ENCODE results near the gene RAB11FIP5. TPM values are rescaled to one million over a fixed set of nuclear protein-coding genes. Genes with fewer than 3 reads are reported as not detected.

RAB11FIP5 gene
- total RNA-seq, 1 donor from 2014 or later = 33.1 TPM

DNA sequence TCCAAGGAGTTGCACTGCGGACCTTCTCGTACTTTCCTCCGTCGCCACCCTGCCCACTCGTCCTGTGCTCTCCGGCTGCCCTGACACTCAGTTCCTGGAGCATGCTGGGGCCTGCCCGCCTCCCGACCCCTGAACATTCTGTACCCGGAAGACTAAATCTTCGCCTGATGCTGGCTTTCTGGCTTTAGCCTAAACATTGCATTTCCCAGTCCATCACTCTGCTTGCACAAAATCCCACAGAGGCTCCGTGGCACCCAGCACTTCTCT, 40.7 kb downstream of the RAB11FIP5 start:
- Histone ChIP-seq H3K27ac (peak overlapping the region; percentile 94), H3K4me3 (peak overlapping the region; percentile 92 to 96), H3K9me3 (no peaks in the 10 kb centered on the region), H3K36me3 (no peaks in the 10 kb centered on the region), H3K27me3 (no peaks in the 10 kb centered on the region), H3K4me1 (peaks cover 35% of the 10 kb centered on the region)
- intact Hi-C loops (cut with DNase I) = loop anchor here (5.0 kb wide), 1 partner anchor 40 kb away; the partner anchor contains the start of gene RAB11FIP5
- peak in 1 of 2 donors; percentile 93 for DNase-seq (ENCODE audit: extremely low spot score in 2 of 2)
- no peak for TF ChIP-seq POLR2A (IDR thresholded peaks at IDR 0.05)
- TF ChIP-seq POLR2AphosphoS5 (IDR thresholded peaks at IDR 0.05; ENCODE audit: insufficient read depth in 1 of 2, low read depth in 1 of 2) = no peak
- no peak for TF ChIP-seq CTCF (IDR thresholded peaks at IDR 0.05)

DNA sequence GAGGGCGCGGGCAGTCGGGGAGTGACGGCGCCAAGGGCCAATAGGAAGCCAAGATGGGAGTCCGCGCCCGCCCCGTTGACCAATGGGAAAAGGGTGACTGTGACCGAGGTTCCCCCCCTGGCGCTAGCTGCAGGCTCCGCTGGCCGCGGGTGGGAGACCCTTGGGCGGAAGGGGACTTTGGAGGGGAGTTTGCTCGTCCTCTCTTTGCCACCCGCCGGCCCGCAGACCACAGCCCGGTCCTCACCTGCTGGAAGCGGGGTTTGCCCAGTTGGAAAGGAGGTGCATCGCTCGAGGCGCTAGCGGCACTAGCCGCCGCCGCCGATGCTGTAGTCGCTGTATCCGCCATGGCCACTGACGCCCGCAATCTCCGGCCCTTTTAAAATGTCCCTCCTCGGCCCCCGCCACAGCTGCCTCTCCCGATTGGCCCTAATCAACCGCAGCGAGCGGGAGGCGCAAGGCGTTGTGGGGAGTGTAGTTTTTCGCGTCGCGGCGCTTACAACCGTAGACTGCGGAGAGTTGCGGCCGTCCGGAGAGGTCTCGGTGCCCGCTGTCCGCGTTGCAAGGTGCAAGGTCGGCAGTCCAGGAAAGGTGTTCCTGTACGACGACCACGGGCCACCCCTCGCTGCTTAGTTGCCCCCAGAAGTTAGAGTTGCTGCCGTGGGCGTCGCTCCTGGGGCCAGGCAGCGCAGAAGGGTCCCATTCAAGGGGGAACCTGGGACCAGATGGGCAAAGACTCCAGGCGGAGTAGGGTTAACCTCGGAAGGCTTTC, 41.2 kb downstream of the RAB11FIP5 start, which contains the start of gene SFXN5:
Gene SFXN5 (minus strand): TSS at position 353 of the 769 bp plus-strand sequence. CDS start 7 bp downstream, at position 346.
- intact Hi-C loops (cut with DNase I) = loop anchor here (5.0 kb wide), 1 partner anchor 41 kb away; the partner anchor contains the start of gene RAB11FIP5
- Histone ChIP-seq H3K27ac (peak within 1 kb of the TSS; percentile 94), H3K9me3 (no peaks in the 10 kb centered on the region), H3K27me3 (no peaks in the 10 kb centered on the region), H3K36me3 (no peaks in the 10 kb centered on the region), H3K4me3 (peak within 1 kb of the TSS; percentile 92 to 96), H3K4me1 (peaks cover 35% of the 10 kb centered on the region)
- no peak for TF ChIP-seq CTCF (IDR thresholded peaks at IDR 0.05)
- TF ChIP-seq POLR2A (IDR thresholded peaks at IDR 0.05) = no peak
- TF ChIP-seq POLR2AphosphoS5 (IDR thresholded peaks at IDR 0.05; ENCODE audit: insufficient read depth in 1 of 2, low read depth in 1 of 2) = peak; percentile 58 to 92
- DNase-seq (ENCODE audit: extremely low spot score in 2 of 2) = peak in 1 of 2 donors; percentile 97

DNA sequence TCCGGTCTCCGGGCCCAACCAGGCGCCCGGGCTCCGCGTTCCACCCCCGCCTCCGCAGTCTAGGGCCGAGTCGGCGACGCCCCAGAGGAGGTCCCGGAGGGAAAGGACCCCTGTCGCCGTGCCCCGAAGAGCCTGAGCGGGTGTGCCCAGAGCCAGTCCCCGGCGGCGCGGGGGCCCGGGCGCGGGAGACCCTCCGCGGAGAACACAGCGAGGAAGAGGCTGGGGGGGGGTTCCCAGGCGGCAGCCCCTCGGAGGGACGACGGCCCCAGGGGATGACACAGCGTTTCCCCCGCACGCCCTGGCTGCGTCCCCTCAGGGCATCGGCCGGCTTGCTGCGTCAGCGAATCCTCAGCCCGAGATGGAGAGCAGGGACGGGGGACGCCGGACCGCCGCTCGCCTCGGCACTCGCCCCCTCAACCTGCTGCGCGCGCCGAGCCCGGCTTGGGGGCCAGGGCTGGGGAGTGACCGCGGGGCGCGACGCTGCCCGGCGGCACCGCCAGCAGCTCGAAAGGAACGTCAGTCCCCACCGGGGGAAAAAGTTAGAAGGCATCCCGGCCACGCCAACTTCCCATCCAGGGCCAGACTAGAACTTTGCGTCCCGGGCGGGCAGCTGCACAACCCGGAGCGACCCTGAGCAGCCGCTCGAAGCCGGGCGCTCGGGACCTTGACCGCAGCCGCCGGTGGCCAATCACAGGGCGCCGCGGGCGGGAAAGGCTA, 41.9 kb downstream of the RAB11FIP5 start:
- Histone ChIP-seq H3K27ac (peak overlapping the region; percentile 94), H3K4me1 (peaks cover 35% of the 10 kb centered on the region), H3K9me3 (no peaks in the 10 kb centered on the region), H3K4me3 (peak overlapping the region; percentile 92 to 96), H3K27me3 (no peaks in the 10 kb centered on the region), H3K36me3 (no peaks in the 10 kb centered on the region)
- peak in 1 of 2 donors; percentile 84 for DNase-seq (ENCODE audit: extremely low spot score in 2 of 2)
- intact Hi-C loops (cut with DNase I) = loop anchor here (5.0 kb wide), 1 partner anchor 42 kb away; the partner anchor contains the start of gene RAB11FIP5
- TF ChIP-seq POLR2AphosphoS5 (IDR thresholded peaks at IDR 0.05; ENCODE audit: insufficient read depth in 1 of 2, low read depth in 1 of 2) = no peak

DNA sequence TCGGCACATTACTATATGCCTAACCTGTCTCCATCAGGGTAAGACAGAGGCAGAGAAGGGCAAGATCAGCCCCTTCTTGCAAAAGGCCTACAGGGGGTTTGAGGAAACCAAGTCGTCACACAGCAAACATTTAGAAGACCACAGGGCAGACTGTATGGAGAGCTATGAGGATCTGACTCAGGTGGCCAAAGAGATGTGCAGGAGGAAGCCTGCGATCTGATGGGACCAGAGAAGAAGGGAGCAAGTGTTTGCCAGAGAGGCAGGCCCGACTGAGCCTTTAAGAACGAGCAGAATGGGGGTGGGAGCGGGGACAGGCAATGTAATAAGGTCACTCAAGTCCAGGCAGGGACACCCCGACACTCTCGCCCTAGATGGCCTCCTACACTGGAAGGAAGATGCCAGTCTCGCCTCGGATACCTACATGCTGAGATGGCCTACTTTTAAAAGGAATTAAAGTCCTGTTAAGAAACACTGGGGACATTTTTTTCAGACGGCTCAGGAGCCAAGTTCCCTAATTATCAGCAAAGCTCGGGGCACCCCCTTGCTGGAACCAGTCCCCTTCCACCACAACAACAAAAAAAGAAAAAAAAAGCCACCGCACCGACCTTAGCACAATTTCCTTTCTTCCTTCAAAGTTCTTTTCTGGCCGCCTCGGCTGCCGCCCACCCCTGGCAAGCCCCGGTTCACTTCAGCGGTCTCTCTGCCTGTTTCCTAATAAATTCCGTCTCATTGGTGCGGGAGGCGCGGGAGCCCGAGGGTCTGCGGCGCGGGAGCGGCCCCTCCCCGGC, 42.7 kb downstream of the RAB11FIP5 start:
- no peaks in the 10 kb centered on the region for H3K9me3 ChIP-seq
- no peaks in the 10 kb centered on the region for H3K27me3 ChIP-seq
- no peak for TF ChIP-seq POLR2A (IDR thresholded peaks at IDR 0.05)
- no peak for TF ChIP-seq POLR2AphosphoS5 (IDR thresholded peaks at IDR 0.05; ENCODE audit: insufficient read depth in 1 of 2, low read depth in 1 of 2)
- TF ChIP-seq CTCF (IDR thresholded peaks at IDR 0.05) = no peak
- intact Hi-C loops (cut with DNase I) = loop anchor here (5.0 kb wide), 1 partner anchor 42 kb away; the partner anchor contains the start of gene RAB11FIP5
- H3K4me3 ChIP-seq = peak overlapping the region; percentile 92 to 96
- DNase-seq (ENCODE audit: extremely low spot score in 2 of 2) = peak in 1 of 2 donors; percentile 87
- no peaks in the 10 kb centered on the region for H3K36me3 ChIP-seq
- H3K4me1 ChIP-seq = peaks cover 35% of the 10 kb centered on the region
- H3K27ac ChIP-seq = peak overlapping the region; percentile 94
